HEK293 (cell line): ENCODE results near the gene DDAH1.

Experiments used
- ZNF544 ChIP-seq: fragments of 450-650 bp; formaldehyde crosslinking; IDR thresholded peaks from 2 replicates; pipeline ENCODE4 v1.5.0; 2017; ENCODE audit warnings: missing biosample characterization, missing genetic modification characterization
- ZSCAN5A ChIP-seq: fragments of 450-650 bp; formaldehyde crosslinking; IDR thresholded peaks from 2 replicates; pipeline ENCODE4 v1.5.1; 2016; ENCODE audit warnings: missing biosample characterization, missing genetic modification characterization

DNA sequence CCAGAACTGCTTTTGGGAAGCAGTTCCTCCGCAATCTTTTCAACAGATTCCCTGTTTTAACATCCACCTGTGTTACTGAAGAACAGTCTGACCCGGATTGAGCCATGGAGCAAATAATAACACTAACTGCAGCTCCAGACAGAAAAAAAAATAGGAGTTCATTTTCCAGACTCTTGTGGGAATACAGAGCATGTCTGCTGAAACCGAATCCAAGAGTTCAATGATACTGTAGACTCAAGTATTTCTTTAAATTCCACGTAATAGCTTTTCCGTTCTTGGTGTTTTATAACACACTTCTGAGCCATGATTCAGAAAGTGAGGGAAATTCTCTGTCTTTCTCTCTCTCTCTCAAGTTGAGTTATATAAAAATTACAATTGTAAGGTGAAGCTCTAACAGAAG, 60.6 kb downstream of the DDAH1 start:
- no peak for TF ChIP-seq ZNF544 (tag by site-specific recombination)
- no peak for TF ChIP-seq ZSCAN5A (tag by site-specific recombination)
